ENCODE results near the gene SLC5A6.

The SLC5A6 gene

DNA sequence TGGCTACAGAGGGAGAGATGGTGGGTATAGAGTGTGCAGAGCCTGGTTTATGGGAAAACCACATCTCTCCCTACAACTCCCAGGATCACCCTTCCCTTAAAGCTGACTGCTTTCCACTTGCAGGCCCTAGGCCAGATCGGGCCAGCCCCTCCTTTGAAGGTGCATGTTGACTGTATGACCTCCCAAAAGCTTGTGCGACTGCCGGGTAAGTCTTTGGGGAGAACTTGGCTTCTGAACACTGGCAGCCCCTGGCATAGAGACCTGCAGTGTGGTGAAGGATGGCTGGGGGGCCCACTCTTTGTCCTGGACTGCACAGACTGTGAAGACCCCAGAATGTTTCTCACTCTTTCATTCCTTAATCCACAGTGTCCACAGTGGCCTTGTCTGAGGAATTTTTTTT, 24.6 kb upstream of the SLC5A6 start:
- no peak for DNase-seq (ENCODE audit: low read depth)

DNA sequence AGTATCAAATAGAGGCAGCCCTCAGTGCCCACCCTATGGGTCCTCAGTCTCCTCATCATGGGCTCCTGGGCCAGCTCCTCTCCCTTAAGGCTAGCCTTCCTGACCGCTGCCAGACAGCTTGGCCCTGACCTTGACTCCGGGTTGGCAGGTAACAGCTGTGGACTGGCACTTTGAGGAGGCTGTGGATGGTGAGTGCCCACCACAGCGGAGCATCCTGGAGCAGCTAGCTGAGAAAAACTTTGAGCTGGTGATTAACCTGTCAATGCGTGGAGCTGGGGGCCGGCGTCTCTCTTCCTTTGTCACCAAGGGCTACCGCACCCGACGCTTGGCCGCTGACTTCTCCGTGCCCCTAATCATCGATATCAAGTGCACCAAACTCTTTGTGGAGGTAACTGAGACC, 24.1 kb upstream of the SLC5A6 start:
- no peak for DNase-seq (ENCODE audit: low read depth)

DNA sequence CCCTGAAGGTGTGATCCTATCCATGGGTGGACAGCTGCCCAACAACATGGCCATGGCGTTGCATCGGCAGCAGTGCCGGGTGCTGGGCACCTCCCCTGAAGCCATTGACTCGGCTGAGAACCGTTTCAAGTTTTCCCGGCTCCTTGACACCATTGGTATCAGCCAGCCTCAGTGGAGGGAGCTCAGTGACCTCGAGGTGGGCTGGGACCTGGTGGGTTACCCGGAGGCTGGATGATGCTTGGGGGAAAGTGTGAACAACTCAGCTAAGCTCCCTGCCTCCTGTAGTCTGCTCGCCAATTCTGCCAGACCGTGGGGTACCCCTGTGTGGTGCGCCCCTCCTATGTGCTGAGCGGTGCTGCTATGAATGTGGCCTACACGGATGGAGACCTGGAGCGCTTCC, 21.3 kb upstream of the SLC5A6 start:
- DNase-seq (ENCODE audit: low read depth): no peak

DNA sequence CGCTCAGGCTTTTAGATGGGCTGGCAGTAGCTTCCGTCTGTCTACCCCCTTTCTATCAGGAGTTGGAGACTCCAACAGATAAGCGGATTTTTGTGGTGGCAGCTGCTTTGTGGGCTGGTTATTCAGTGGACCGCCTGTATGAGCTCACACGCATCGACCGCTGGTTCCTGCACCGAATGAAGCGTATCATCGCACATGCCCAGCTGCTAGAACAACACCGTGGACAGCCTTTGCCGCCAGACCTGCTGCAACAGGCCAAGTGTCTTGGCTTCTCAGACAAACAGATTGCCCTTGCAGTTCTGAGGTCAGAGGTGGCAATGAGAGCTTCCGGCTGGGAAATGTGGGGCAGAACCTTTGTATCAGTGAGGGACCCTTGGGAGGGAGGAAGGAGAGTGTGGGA, 19.9 kb upstream of the SLC5A6 start:
- no peak for DNase-seq (ENCODE audit: low read depth)

DNA sequence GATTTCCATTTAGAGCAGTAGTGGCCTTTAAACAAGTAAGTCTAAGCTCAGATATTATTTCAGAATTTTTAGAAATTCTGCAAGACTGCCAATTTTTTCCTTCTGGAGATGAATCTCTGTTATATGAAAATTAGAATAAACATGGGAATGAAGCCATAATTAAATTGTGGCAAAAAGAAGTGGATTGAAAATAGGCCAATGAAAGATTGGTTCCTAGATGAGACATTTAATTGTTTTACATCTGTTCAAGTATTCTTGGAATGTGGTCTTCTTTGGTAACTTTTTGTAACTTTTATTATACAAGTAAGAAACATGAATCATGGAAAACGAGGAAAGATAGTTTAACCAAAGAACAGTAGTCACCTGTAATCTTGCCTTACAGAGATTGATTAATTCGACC, 15.4 kb upstream of the SLC5A6 start:
- no peak for DNase-seq (ENCODE audit: low read depth)

DNA sequence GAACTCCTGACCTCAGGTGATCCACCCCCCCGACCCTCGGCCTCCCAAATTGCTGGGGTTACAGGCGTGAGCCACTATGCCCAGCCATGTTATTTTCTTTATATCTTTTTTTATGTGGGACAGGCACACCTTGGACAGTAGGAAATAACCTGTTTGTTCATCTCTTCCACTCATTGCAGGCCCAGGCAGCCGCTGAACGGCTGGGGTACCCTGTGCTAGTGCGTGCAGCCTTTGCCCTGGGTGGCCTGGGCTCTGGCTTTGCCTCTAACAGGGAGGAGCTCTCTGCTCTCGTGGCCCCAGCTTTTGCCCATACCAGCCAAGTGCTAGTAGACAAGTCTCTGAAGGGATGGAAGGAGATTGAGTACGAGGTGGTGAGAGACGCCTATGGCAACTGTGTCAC, 13.5 kb upstream of the SLC5A6 start:
- DNase-seq (ENCODE audit: low read depth): no peak

DNA sequence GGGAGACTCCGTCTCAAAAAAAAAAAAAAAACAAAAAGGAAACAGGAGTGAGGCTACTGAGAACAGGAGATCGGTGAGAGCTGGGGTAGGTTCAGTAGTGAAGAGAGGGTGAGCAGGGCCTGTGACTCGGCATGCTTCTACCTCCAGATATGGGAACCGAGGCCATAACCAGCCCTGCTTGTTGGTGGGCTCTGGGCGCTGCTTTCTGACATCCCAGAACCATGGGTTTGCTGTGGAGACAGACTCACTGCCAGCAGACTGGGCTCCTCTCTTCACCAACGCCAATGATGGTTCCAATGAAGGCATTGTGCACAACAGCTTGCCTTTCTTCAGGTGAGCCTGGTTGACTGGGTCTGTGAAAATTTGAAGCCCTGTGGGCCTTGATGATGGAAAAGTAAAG, 11.3 kb upstream of the SLC5A6 start:
- DNase-seq (ENCODE audit: low read depth): no peak

DNA sequence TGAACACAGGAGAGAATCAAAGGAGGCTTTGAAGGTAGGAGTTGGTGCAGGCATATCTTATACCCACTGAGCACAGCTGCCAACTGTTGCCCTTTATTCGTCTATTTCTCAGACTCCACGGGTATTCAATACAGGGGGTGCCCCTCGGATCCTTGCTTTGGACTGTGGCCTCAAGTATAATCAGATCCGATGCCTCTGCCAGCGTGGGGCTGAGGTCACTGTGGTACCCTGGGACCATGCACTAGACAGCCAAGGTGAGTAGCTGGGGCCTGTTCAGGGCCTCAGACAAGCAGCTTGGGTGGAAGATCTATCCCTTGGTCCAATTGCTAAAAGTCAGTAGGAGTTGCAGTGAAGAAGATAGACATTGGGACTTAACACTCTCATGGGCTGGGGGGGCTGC, 10.3 kb upstream of the SLC5A6 start:
- no peak for DNase-seq (ENCODE audit: low read depth)

DNA sequence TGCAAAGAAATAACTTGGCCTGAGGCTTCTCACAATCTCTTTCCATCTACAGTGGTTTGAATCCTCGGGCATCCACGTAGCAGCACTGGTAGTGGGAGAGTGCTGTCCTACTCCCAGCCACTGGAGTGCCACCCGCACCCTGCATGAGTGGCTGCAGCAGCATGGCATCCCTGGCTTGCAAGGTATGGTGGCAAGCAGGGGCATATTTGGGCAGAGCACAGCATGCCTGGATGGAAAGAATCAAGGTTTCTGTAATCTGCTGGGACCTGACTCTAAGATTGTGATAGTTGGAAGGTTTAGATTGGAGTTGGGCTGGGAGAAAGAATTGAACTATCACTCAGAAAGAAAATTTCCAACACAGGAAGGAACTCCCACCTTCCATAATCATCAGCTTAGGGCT, 9.1 kb upstream of the SLC5A6 start:
- DNase-seq (ENCODE audit: low read depth): no peak

DNA sequence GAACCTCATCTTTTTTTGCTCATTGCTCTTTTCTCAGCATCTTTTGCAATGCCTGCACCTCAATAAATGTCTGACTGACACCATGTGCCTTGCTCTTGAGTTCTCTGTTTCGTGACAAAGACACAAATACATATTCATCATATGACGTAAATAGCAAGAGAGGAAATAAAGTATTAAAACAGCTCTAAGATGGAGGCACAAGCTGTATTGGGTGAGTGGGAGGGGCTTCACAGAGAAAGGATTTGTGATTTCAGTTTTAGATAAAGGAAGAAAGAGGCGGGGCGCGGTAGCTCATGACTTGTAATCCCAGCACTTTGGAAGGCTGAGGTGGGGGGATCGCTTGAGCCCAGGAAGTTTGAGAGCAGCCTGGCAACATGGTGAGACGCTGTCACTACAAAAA, 8.0 kb upstream of the SLC5A6 start:
- DNase-seq (ENCODE audit: low read depth): no peak

DNA sequence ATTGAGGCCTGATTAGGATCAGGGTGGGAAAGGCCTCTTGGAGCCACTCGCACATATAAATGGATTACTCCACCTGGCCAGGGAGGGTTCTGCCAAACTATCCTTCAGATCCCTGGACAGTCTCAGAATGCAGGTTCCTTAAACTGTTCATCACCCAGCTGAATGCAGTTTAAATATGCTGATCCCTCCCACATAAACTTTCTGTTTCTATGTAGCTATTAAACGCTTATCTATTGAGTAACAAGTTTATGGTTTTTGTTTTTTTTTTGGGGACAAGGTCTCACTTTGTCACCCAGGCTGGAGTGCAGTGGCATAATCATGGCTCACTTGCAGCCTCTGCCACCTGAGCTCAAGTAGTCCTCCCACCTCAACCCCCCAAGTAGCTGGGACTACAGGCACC, 7.0 kb upstream of the SLC5A6 start:
- no peak for DNase-seq (ENCODE audit: low read depth)

DNA sequence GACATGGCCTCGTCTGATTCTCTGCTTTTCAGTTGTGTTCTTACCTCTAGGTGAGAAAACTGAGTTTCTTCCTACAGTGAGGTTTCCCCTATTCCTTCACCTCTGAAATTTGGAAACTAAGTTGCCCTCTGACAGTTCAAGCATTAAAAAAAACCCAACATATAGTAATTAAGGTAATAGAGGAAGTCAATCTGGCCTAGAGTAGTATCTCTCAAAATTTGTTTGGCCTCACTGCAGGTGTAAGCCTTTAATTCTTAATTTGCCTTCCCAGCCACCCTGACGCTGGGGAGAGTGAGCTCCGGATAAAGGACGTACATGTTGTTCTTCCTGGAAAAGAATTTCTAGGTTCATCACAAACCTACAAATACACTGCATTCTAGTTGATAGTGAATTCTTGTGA, 6.5 kb upstream of the SLC5A6 start:
- DNase-seq (ENCODE audit: low read depth): no peak

DNA sequence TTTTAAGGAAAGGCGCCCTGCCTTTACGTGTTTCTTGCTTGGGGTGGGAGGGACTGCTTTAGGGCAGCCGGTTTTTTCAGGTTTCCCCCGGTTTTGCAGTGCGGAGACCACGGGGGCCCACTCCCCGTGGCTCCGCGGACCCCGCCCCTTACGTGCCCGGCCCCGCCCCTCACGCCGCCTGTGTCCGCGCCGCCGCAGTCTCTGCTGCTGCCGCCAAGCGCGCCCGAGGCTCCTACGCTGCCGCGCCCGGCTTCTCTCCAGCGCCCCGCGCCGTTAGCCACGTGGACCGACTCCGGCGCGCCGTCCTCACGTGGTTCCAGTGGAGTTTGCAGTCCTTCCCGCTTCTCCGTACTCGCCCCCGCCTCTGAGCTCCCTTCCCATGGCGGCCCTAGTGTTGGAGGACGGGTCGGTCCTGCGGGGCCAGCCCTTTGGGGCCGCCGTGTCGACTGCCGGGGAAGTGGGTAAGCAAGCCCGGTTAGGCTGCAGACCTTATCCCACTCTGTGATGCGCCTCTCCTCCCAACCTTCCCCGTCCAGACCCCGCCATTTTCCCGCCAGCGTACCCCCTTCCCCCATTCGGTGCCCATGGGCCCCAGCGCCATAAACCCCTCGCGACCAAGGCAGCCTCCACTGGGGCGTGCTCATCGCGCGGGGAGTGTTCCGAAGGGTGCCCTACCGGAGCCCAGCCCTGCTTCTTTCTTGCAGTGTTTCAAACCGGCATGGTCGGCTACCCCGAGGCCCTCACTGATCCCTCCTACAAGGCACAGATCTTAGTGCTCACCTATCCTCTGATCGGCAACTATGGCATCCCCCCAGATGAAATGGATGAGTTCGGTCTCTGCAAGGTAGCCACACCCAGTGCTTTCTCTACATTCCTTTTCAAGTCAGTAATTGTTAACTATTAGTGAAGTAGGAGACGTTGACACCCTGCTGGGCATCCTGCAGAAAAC, 5.4 kb upstream of the SLC5A6 start, which contains the start of gene CAD:
Gene CAD (plus strand): TSS at position 197 of the 949 bp plus-strand sequence. CDS start 183 bp downstream, at position 380.
- peak; percentile 77 for DNase-seq (ENCODE audit: low read depth)

DNA sequence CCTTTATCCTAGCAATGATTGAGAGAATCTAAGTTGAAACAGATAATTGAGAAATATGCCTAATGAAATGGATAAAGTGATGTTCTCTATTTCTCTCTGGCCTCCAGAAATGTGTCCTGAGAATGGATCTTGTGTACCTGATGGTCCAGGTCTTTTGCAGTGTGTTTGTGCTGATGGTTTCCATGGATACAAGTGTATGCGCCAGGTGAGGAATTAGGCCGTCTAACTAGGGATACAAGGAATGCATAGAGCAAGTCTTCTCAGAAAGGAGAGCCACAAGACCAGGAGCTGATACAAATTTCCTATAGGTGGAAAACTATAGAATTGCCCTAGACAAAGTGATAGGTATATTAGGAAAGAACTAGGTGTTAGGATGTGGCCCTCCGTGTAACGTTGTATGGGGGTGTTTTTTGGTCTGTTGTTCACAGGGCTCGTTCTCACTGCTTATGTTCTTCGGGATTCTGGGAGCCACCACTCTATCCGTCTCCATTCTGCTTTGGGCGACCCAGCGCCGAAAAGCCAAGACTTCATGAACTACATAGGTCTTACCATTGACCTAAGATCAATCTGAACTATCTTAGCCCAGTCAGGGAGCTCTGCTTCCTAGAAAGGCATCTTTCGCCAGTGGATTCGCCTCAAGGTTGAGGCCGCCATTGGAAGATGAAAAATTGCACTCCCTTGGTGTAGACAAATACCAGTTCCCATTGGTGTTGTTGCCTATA, 4.5 kb upstream of the SLC5A6 start:
- no peak for DNase-seq (ENCODE audit: low read depth)

DNA sequence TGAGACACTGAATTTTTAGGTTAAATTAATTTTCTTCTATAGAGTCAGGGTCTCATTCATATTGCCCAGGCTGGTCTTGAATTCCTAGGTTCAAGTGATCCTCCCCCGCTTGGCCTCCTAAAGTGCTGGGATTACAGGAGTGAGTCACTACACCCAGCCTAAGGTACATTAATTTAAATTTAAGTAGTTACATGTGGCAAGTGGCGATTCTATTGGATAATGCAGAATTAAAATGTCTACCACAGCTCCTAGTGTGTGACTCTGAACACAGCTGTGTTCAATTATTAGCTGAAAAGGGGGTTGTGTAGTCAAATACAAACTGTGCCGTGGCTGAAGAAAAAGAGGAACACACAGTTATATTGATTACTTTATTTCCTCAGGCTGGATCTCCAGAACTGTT, 2.9 kb upstream of the SLC5A6 start:
- DNase-seq (ENCODE audit: low read depth): no peak

DNA sequence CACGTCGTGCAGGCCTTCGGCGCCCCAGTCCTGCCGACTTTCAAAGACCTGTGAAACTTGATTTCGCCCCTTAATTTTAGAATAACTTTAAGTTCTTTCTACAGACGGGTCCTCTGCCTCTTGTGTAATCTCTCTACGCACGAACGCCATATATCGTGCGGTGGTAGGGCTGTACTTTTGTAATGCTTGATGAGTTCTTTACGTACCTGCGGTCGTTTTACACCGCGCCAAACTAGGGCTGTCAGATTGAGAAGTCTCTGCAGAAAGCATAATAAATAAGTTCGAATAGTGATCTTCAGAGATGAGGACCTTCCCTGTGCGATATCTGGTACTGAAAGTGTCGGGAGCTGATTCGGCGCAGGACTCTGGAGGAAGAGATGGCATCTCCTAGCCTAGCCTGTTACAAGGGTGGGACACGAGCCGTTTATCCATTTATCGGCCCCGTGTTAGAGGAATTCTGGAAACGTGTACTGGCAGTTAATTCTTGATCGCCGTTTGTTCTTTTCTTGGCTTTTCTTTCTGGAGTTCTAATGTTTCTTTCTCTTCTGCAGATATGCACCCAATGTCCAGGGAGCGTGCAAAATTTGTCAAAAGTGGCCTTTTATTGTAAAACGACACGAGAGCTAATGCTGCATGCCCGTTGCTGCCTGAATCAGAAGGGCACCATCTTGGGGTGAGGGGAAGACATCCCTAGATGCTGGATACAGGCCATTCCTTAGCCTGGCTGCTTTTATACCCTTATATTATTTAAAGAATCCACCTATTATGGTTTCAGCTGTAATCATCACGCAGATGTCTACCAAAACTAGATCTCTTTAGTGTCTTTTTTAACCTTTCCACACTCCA, 781 bp upstream of the SLC5A6 start:
- peak; percentile 47 for DNase-seq (ENCODE audit: low read depth)

DNA sequence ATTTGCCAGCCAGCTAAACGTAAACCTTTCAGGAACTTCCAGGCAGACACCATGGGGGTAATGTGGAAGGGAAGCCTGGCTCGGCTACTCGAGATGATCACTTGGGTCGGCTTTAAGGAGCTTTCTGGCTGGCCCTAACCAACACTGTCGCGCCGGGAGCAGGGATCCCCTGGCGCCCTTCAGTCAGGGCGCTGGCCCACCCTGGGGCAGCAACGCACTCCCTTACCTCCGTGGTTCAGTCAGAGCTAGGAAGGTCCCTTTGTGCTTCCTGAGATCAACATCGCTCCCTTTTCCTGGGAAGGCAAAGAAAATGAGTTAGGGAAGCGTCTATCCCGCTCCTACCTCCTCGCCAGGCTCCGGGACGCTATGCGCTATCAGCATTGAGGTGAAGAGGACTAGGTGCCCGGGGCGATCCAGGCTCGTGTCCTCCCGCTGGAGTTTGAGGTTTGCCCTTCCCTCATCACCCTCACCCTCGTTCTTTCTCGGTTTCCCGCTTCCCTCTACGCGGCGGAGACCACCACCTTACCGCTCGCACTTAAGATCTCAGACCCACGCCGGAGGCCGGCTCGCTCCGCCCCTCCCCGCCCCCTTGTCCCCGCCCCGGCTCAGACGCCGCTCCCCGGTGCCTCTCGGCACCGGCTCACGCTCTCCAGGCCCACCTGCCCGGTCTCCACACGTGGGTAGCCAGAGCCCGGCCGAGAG, 676 bp downstream of the SLC5A6 start:
- DNase-seq (ENCODE audit: low read depth): peak; percentile 68

DNA sequence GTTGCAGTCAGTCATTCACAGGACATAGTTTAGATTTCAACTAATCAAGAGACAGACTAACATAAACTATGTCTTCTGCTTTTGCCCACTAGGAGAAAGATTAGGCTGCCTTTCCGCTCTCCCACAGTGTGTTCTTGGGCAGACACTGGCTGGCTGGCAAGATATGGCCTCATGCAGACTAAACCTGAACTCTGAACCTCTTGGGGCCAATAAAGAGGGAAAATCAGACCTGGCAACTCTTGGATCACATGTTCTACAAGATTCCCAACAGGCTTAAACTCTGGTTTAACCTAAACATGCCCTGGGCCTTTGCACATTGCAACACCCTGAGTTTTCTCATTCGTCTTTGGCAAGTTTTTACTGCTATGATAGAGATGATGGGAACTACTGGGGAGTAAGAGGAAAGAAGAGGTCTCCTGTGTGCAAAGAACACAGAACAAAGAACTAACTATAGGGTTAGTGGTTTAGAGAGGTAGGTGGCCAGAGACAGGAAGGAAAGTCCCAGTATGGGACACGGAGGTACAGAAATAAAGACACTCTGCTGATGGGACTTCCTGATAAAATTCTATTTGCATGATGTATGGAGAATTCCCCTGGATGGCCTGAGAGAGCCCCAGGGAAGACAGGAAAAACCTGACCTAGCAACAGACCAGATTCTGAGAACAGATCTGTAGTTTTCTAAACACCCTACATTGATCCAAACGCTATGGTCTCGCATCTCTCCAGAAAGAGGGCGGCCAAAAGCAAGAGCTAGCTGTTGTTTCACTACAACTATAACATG, 2.3 kb downstream of the SLC5A6 start:
- DNase-seq (ENCODE audit: low read depth): no peak

DNA sequence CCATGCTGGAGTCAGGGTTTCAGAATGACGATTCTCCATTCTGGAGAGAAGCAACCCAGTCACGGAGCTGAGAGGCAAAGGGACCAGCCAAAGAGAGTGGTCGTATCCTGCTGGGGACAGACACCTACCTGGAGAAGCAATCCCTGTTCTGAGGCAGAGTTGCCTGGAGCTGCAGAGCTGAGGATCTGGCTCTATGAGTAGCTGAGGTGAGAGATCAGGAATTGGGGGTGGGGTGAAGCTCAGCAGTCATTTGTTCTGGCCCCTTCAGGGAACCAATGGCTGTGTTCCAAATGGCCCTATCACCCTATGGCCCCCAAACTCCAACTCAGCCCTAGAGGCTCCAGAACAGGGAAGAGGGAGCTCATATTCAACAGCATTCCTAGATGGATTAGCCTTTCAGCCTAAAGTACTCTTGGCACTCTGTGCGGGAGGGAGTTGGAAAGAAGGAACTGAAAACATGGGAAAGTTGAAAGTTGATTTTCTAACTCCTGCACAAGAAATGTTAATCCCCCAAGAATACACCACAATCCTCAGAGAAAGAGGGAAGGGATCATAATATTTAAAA, 3.5 kb downstream of the SLC5A6 start:
- no peak for DNase-seq (ENCODE audit: low read depth)

DNA sequence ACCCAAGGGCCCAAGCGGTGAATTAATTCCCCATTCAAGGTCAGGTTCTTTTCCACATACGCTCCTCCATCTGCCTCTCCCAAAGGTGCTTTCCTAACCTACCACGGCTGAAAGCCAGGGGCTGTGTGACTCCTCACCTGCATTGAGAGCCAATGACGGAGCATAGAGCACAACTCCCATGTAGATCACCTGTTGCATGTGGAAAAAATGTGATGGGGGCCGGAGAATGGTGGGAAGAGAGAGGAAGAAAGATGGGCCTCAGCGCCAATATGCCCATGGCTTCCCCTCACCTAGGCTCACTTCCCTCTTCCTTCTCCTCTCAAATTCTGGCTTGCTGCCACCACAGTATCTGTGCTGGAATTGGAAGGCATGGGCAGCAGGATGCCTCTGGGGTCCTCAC, 5.7 kb downstream of the SLC5A6 start:
- DNase-seq (ENCODE audit: low read depth): no peak

DNA sequence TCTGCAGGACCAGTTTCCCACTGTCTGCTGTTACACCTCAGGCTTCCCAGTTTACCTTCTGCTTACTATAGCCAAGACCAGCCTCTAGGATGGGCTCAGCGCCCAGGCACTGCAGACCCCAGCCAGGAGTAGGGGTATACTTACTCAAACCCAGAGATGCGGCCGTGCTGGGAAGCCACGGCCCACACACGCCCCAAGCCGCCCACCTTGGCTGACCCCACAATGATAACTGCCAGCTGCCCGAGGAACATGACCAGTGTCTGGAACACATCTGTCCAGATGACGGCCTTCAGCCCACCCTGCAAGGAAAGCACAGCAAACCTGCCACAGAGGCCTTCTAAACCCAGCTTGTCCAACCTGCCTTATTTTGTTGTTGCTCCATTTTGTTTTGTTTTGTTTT, 6.9 kb downstream of the SLC5A6 start:
- DNase-seq (ENCODE audit: low read depth): no peak

Data from T-helper 22 cell (primary cell).